Measurements from ENCODE around the gene REEP3.

DNA sequence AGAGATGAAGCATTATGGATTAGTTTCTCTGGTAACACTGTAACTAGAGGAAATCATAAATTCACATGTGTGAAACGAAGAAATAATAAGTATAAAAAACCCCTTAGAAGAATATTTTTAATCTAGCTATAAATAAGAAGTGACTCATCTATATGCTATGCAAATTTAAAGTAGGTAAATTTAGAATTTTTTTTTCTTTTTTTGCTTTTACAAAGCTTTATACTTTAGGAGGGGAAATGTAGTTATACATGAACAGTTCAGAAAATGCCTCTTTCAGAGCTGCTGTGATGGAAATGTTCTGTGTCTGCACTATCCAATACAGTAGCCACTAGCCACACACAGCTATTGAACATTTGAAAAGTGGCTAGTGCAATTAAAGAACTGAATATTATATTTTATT is 87.3 kb downstream of the REEP3 start:
- no peak for TF ChIP-seq POLR2A (IDR thresholded peaks at IDR 0.05)
- TF ChIP-seq, protein P1, sequence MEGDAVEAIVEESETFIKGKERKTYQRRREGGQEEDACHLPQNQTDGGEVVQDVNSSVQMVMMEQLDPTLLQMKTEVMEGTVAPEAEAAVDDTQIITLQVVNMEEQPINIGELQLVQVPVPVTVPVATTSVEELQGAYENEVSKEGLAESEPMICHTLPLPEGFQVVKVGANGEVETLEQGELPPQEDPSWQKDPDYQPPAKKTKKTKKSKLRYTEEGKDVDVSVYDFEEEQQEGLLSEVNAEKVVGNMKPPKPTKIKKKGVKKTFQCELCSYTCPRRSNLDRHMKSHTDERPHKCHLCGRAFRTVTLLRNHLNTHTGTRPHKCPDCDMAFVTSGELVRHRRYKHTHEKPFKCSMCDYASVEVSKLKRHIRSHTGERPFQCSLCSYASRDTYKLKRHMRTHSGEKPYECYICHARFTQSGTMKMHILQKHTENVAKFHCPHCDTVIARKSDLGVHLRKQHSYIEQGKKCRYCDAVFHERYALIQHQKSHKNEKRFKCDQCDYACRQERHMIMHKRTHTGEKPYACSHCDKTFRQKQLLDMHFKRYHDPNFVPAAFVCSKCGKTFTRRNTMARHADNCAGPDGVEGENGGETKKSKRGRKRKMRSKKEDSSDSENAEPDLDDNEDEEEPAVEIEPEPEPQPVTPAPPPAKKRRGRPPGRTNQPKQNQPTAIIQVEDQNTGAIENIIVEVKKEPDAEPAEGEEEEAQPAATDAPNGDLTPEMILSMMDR (IDR thresholded peaks at IDR 0.05) = no peak

Measured in thyroid gland (tissue), 4 donors.